ENCODE data around the gene TSC2. TPM values are rescaled to one million over a fixed set of nuclear protein-coding genes. Genes with fewer than 3 reads are reported as not detected.
"Not testable (repeated sequence)": the region's sequence is repeated elsewhere in the genome, so short reads cannot be mapped to it uniquely, and the experiment has no call there.

TSC2 gene
- total RNA-seq, 1 experiment from 2014 or later, result 24.1 TPM

DNA sequence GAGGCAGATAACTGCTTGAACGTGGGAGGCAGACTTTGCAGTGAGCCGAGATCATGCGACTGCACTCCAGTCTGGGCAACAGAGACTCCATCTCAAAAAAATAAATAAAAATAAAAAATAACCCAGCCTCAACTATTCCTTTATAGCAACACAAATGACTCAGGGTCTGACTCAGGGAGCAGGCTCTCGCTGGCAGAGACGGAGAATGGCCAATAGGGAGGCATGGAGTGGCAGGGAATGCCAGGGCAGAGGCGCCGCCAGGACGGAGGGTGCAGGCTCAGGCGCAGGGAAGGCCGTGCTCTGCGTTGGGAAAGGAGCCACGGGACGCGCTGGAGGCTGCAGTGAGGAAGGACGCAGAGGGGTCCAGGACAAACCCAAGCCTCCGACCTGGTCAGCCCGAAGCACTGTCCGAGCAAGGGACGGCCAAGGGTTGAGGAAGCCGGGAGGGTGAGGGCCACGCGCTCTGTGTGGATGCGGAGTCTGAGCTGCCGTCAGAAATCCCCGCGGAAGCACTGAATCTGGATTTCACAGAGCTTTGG is 47.6 kb downstream of the TSC2 start:
- H3K36me3 ChIP-seq, result peaks cover 82% of the 10 kb centered on the region
- H3K9me3 ChIP-seq, result no peaks in the 10 kb centered on the region
- no peak overlapping the region for H3K4me3 ChIP-seq
- no peaks in the 10 kb centered on the region for H3K27me3 ChIP-seq
- DNase-seq, result peak; percentile 61

- no peak for DNase-seq
- H3K4me3 ChIP-seq, result no peak overlapping the region
- H3K27me3 ChIP-seq, result no peaks in the 10 kb centered on the region
- peaks cover 81% of the 10 kb centered on the region for H3K36me3 ChIP-seq
- H3K9me3 ChIP-seq, result no peaks in the 10 kb centered on the region
These were observed 48.3 kb downstream of the TSC2 start for GRCh38 chr16:2095918-2096582.

- Histone ChIP-seq H3K4me3 (no peak overlapping the region), H3K36me3 (peaks cover 79% of the 10 kb centered on the region), H3K27me3 (no peaks in the 10 kb centered on the region), H3K9me3 (no peaks in the 10 kb centered on the region)
- no peak for DNase-seq
These were observed 49.2 kb downstream of the TSC2 start for GRCh38 chr16:2096853-2097595.

GRCh38 chr16:2097689-2098088 is 49.9 kb downstream of the TSC2 start:
- H3K9me3 ChIP-seq, H3K4me3 ChIP-seq, H3K27me3 ChIP-seq, DNase-seq: not testable (repeated sequence)
- H3K36me3 ChIP-seq, result peaks cover 74% of the 10 kb centered on the region

- DNase-seq, H3K27me3 ChIP-seq, H3K4me3 ChIP-seq, H3K9me3 ChIP-seq: not testable (repeated sequence)
- H3K36me3 ChIP-seq, result peaks cover 43% of the 10 kb centered on the region
These were observed 53.8 kb downstream of the TSC2 start for GRCh38 chr16:2101581-2101980.

- Histone ChIP-seq H3K4me3 (no peak overlapping the region), H3K27me3 (no peaks in the 10 kb centered on the region), H3K9me3 (no peaks in the 10 kb centered on the region), H3K36me3 (peaks cover 37% of the 10 kb centered on the region)
- no peak for DNase-seq
These were observed 54.7 kb downstream of the TSC2 start for GRCh38 chr16:2102471-2102870.

DNA sequence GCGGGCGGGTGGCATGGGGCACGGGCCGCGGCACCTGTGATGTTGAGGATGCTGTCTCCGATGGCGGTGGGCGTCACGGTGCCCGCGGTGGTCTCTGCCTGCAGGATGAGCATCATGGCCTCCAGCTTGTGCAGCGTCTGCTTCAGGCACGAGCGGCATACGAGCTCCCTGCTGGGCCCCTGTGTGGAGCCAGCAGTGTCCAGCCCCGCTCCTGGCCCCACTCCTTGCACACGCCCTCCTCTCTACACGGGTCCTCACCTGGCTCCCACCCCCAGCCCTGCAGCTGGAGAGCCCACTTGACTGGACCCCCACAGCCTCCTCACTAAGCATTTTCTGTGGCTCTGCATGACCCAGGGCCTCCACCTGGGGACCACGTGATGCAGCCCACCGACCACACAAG is 56.7 kb downstream of the TSC2 start:
- H3K9me3 ChIP-seq, H3K4me3 ChIP-seq, DNase-seq, H3K27me3 ChIP-seq: not testable (repeated sequence)
- peaks cover 34% of the 10 kb centered on the region for H3K36me3 ChIP-seq

DNA sequence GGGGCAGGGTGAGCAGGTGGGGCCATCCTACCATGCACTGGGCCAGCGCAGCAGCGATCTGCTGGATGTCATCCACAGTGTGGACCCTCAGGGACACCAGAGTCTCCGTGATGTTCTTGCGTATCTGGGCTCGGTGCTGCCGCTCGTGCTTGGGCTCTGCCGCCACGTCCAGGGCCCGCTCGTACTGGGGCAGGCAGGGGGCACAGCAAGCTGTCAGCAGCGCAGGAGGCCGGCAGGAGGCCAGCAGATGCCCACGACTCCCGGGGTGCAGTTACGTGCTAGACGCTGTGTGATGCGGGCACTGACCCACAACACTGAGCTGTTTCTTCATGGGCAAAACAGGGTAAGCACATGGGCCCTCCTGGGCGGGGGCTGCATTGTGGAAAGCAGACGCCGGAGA is 57.5 kb downstream of the TSC2 start:
- not testable (repeated sequence) for H3K27me3 ChIP-seq, H3K9me3 ChIP-seq, H3K4me3 ChIP-seq, DNase-seq
- peaks cover 28% of the 10 kb centered on the region for H3K36me3 ChIP-seq

DNA sequence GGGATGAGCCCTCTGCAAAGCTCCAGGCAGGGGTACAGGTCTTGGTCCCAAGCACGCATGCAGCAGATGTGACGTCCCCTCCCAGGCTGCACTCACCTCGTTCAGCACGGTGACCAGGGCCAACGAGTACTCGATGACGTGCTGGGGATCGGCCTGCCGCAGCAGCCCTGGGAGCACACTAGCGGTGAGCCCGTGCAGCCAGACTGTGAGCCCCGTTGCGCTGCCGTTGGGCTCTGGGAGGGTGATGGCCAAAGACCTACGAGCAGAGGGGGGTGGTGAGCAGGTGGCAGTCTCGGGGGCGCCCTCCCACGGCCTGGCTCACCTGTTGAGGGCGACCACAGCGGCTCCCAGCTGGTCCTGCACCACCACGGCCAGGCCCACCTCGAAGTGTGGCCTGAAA is 58.0 kb downstream of the TSC2 start:
- not testable (repeated sequence) for H3K4me3 ChIP-seq, H3K9me3 ChIP-seq, DNase-seq, H3K27me3 ChIP-seq
- H3K36me3 ChIP-seq, result peaks cover 24% of the 10 kb centered on the region

GRCh38 chr16:2106211-2106610 is 58.4 kb downstream of the TSC2 start:
- not testable (repeated sequence) for DNase-seq, H3K4me3 ChIP-seq, H3K9me3 ChIP-seq

GRCh38 chr16:2107121-2107790 is 59.5 kb downstream of the TSC2 start:
- peak; percentile 75 for DNase-seq
- H3K9me3 ChIP-seq, H3K4me3 ChIP-seq, H3K27me3 ChIP-seq: not testable (repeated sequence)
- H3K36me3 ChIP-seq, result peaks cover 23% of the 10 kb centered on the region

More at GRCh38 chr16:2106211-2106610, 58.4 kb downstream of the TSC2 start:
- peaks cover 27% of the 10 kb centered on the region for H3K36me3 ChIP-seq
- H3K27me3 ChIP-seq, result not testable (repeated sequence)

GRCh38 chr16:2107791-2108125 is 60.0 kb downstream of the TSC2 start:
- H3K36me3 ChIP-seq, result peaks cover 20% of the 10 kb centered on the region
- H3K27me3 ChIP-seq, H3K4me3 ChIP-seq, DNase-seq, H3K9me3 ChIP-seq: not testable (repeated sequence)

DNA sequence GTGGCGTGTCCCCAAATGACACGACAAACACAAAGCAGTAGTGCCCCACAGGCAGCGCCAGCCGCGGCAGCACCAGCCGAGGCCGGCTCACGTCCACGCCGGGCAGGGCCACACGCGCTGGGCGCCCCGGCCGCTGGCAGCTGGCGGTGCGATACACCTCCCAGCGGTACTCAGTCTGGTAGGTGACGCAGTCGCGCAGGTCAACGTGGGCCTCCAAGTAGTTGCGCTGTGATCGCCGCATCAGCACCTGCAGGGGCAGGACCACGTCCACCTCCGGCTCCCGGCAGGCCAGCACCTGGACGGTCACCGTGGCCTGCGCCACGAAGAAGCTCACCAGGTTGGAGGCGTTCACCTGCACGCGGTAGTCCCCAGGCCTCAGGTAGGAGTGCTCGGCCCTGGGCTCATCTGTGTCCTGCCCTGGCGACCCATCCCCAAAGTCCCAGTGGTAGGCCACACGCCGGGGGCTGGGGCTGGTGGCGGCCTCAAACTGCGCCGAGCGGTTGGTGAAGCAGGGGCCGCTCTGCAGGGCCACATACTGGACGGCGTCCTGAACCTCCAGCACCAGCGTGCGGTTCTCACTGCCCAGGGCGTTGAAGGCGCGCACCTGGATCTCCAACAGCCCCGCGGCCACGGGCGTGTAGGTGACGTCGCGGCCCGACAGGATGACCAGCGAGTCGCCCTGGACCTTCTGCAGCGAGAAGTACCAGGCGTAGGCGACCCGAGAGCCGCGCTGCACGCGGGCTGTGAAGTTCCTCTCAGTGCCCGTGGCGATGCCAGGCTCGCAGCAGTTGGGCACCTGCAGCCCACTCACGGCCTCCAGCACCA is 60.9 kb downstream of the TSC2 start:
- H3K36me3 ChIP-seq, result peaks cover 16% of the 10 kb centered on the region; the same call in 1 of the 2 replicates
- not testable (repeated sequence) for H3K27me3 ChIP-seq, H3K4me3 ChIP-seq, DNase-seq, H3K9me3 ChIP-seq

GRCh38 chr16:2109271-2109580 is 61.4 kb downstream of the TSC2 start:
- not testable (repeated sequence) for H3K27me3 ChIP-seq, DNase-seq, H3K9me3 ChIP-seq, H3K4me3 ChIP-seq
- H3K36me3 ChIP-seq, result peaks cover 16% of the 10 kb centered on the region; the same call in 1 of the 2 replicates

DNA sequence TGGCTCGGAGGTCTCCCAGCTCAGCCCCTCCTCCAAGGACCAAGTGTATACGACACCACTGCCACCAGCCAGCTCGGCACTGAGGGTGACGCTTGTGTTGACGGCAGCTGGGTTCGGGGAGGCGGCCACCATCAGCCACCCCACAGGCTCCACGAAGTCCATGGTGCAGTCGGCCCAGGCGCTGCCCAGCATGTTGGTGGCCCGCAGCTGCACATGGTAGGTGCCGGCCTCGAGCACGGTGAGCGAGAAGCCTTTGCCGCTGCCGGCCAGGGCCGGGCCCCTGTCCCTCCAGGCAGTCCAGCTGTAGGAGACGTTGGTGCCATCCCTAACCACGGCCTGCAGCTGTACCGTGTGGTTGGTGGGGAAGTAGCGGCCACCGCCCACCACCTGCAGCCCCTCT is 62.1 kb downstream of the TSC2 start:
- not testable (repeated sequence) for DNase-seq, H3K9me3 ChIP-seq, H3K4me3 ChIP-seq, H3K27me3 ChIP-seq
- peaks cover 16% of the 10 kb centered on the region; the same call in 1 of the 2 replicates for H3K36me3 ChIP-seq

DNA sequence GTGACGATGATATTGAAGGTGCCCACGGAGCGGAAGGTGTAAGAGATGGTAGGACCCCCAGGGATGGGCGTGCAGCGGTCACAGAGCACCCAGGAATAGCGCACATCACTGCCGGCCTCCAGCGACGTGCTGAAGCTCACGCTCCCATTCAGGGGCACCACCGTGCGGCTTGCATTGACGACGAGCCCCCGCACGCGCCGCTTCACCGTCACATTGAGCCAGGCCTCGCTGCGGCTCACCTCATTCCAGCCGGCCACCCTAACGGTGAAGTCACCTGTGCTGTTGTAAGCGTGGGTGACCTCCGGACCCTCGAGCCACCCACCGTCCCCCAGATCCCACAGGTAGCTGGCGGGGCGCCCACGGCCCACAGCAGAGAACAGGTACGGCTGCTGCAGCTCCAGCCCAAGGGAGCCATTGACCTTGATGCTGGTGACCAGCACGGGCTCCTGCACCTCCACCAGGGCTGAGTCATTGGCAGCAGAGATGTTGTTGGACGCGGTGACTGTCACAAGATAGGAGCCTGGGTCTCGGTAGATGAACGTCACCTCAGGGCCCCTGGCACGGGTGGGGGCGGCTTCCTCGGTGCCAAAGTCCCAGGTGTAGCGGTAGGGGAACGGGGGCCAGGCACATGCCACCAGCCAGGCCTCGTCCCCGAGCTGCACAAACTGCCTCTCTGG is 62.7 kb downstream of the TSC2 start:
- not testable (repeated sequence) for H3K9me3 ChIP-seq, H3K27me3 ChIP-seq, H3K4me3 ChIP-seq, DNase-seq
- H3K36me3 ChIP-seq, result peaks cover 19% of the 10 kb centered on the region; the same call in 1 of the 2 replicates
